Fibroblast of skin of back (primary cell): ENCODE data around the gene FGD2.
"Not testable (repeated sequence)": the region's sequence is repeated elsewhere in the genome, so short reads cannot be mapped to it uniquely, and the experiment has no call there.

Source experiments
- DNase-seq: peaks from one replicate; pipeline ENCODE4 v3.0.0-alpha.2; 2013

Gene FGD2

GRCh38 chr6:36971921-36972673 is 33.4 kb upstream of the FGD2 start:
- no peak for DNase-seq

GRCh38 chr6:36973190-36973589 is 32.3 kb upstream of the FGD2 start:
- DNase-seq, result no peak

GRCh38 chr6:36973647-36974046 is 31.8 kb upstream of the FGD2 start:
- no peak for DNase-seq

DNA sequence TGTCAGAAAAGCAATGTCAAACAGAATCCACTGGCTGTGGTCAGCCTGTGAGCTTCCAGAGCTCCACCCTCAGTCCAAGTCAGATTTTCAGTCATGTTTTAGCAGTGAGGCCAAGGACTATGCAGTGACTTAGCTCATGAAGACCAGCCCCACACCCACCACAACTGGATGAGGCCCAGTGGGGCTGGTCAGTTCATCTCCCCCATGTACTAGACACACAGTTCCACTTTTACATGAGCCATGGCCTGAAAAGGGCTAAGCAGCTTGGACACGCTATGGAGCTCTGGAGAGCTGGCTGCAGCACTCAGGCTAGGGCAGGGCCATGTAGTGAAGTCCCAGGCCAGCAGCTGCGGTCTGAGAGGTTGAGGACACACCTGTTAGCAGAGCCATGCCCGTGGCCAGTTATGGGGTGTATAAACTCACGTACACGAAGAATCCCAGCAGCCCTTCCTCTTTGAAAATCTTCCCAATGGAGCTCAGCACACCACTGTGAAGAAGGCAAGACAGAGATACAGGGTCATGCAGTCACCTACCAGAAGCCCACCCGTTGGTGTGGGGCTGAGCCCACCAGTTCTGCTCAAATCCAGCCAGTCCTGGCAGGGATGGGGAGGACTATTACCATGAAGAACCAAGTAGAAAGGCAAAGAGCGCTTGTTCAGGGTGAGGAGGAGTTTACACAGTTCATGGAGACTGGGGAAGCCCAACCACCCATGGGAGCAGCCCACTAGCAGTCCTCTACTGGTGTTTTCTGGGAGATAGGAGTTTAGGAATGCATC is 30.0 kb upstream of the FGD2 start:
- DNase-seq, result no peak

DNA sequence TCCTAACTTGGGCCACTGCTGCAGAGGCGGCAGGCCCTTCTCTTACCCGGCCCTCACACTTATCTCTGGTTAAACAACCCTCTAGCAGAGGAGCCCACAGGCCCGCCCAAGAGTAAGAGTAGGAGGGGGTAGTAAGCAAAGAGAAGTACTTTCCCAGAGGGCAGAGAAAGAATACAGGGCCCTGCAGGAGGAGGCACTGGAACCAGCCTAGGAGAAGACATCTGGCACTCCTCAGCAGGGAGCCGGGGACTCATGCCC is 29.5 kb upstream of the FGD2 start:
- DNase-seq, result no peak

DNA sequence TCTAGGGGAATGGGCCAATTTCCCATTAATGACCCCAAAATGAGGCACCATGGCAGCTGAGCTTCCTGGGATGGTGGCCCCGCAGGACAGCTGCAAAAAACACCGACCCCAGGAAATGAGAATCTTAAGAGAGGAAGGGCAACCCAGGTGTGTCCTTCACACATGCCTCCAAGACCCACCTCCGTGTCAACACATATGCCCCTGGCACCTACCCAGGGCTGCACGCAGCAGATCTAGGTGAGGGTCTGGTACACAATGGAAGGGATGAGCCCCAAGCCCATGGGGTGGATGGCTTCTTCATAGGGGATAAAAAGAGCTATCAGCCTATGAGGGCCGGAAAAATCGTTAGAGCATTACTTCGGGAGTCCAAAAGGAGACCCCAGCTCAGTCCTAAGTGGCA is 28.9 kb upstream of the FGD2 start:
- no peak for DNase-seq

- DNase-seq, result no peak
Observed at GRCh38 chr6:36976931-36977330, 28.5 kb upstream of the FGD2 start.

GRCh38 chr6:36977470-36977941 is 27.9 kb upstream of the FGD2 start:
- DNase-seq, result no peak

DNA sequence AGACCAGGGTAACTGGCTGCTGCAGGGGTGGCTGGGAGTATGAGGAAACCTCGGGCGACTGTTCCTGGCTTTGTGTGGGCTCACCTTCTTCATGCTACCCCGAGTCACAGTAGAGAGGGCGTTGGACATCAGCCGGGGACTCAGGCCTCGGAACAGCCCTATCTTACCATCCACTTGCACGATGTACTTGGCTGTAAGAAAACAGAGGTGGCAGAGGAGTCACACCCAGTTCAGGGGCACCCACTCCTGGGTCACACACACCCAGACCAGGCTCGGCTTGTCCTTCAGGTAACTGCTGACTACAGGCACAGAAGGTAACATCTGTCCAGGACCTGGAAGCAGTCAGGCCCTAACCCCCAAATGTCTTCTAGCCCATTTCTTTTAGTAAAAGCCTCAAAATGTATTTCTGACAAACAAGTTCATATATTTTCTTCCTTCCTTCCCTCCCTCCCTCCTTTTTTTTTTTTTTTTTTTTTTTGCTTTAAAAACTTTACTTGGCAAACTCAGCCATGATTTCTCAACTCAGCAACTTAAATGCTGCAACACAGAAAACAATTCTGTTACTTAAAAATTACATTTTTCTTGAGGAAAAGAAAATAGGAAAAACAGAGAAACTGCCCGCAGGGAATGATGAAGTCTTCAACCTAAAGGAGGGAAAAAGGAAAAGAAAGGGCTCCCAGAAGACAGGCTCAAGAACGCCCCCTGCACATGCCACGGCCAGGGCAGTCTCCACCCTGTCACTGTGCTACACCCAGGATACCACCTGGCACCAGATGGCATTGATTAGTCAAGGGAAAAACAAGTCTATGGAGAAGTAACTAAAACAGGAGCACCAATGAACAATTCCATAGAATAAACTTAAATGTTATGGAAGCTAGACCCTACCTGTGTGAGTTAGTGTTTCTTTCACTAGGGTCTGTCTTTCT is 26.8 kb upstream of the FGD2 start:
- DNase-seq, result no peak

GRCh38 chr6:36979347-36979742 is 26.1 kb upstream of the FGD2 start:
- DNase-seq, result peak; percentile 54

DNA sequence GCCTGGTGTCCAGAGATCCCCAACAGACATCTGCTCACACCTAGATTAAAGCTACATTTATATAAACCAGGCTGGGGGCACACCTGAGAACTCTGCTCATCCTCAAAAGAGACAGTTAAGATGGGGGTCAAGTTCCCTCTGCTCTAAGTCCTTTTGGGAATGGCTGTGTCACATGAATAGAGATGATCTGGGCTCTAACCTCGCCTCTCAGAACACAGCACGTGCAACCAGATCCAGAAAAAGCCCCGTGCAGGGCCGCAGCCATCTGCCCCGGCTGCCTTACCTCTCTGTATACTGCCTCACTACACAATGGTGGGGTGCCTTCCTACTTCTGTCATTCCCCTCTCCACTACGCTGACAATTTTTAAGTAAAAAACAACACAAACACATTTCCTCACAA is 25.3 kb upstream of the FGD2 start:
- no peak for DNase-seq

GRCh38 chr6:36980876-36981619 is 24.4 kb upstream of the FGD2 start:
- DNase-seq, result no peak

DNA sequence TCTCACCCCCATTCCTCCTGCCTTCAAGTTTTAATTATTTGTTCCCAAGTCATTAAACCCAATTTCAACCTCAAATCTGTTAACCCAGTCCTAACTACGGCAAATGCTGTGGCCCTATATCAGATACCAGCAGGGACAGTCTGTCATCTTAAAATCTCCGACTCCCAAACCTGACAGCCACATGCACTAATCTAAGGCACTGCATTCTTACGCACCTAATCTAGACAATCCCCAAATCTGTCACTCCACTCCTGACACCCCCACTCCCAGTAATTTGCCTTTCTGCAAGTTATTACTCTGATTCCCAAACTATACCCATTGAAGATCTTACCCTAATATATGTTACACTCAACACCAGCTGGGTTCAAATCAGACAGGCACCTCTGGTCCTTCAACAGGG is 21.9 kb upstream of the FGD2 start:
- no peak for DNase-seq

- peak; percentile 82 for DNase-seq
Observed at GRCh38 chr6:36984581-36985416, 20.7 kb upstream of the FGD2 start.

DNA sequence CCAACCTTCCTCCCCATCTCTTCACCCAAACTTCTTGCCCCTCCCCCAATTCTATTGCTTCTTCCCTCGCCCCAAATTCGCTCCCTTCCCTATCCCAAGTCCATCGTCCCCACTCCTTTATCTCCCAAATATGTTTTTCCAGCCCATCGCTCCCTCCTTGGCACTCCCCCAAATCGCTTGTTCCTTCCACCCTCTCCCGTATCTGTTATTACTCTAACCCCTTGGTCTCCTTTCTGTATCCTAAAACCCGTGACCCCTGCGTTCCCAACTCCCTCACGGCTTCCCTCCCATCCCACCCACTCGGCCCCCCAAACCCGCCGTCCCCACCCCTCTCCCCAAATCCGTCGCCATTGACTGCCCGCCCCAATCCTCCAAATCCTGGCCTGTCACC is 20.0 kb upstream of the FGD2 start:
- no peak for DNase-seq

- DNase-seq, result peak; percentile 89
Observed at GRCh38 chr6:36985808-36986703, 19.4 kb upstream of the FGD2 start, which contains the start of gene MTCH1. Gene MTCH1 (minus strand): TSS chr6:36986196. CDS start chr6:36986173, 23 bp downstream.

GRCh38 chr6:36986704-36987047 is 18.8 kb upstream of the FGD2 start:
- DNase-seq, result no peak

DNA sequence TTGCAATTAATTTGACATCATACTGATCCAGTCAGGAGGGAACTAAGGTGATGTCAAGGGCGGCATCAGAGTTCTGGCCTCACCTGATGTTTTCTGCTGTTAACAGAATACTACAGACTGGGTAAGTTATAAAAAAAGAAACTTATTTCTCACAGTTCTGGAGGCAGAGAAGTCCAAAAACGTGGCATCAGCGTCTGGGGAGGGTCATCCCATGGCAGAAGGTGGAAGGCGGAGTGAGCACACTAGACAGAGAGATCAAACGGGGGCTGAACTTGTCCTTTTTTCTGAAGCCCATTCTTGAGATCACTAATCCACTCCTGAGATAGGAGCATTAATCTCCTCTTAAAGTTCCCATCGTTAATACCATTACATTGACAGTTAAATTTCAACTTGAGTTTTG is 16.2 kb upstream of the FGD2 start:
- no peak for DNase-seq

DNA sequence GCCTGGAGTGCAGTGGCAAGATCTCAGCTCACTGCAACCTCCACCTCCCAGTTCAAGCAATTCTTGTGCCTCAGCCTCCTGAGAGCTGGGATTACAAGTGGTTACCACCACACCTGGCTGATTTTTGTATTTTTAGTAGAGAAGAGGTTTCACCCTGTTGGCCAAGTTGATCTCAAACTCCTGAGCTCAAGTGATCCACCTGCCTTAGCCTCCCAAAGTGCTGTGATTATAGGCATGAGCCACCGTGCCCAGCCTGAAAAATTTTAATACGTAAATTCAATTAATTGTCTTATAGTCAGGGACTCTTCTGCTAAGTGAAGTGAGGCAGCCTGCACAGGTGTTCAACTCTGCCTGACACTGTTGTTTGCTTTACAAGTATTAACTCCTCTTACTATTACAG is 15.1 kb upstream of the FGD2 start:
- DNase-seq, result not testable (repeated sequence)
